ENCODE measurements around the gene PTCD3. TPM values are rescaled to one million over a fixed set of nuclear protein-coding genes. Genes with fewer than 3 reads are reported as not detected.

PTCD3 gene
- total and polyA plus RNA-seq, 2 donors (not counting 1 experiment from before 2014, with no cell fraction given) = 58.6 to 66.9 TPM

- Histone ChIP-seq H3K27ac (ENCODE audit: insufficient read depth, low read length) (no peak overlapping the region), H4K20me1 (ENCODE audit: control insufficient read depth, extremely low read depth, insufficient read depth, low read length) (no peaks in the 10 kb centered on the region), H3K79me2 (ENCODE audit: control insufficient read depth, insufficient read depth, low read length) (peaks cover 20% of the 10 kb centered on the region), H3K9ac (ENCODE audit: insufficient read depth, low read length) (no peak overlapping the region), H3K36me3 (ENCODE audit: control insufficient read depth, insufficient read depth, low read length) (peaks cover 11% of the 10 kb centered on the region), H3K4me1 (ENCODE audit: control insufficient read depth, extremely low read depth, insufficient read depth, low read length) (no peaks in the 10 kb centered on the region), H3K27me3 (ENCODE audit: control insufficient read depth, insufficient read depth, low read length) (no peaks in the 10 kb centered on the region), H3K4me3 (replicated peaks in 1 of 4; ENCODE audit: control extremely low read depth in 1 of 4, insufficient read depth in 1 of 4, low read depth in 3 of 4, low read length in 4 of 4) (no peak overlapping the region), H2AFZ (ENCODE audit: low read length) (no peak overlapping the region), H3K4me2 (ENCODE audit: extremely low read depth, insufficient read depth, low read length) (no peak overlapping the region), H3K9me3 (ENCODE audit: control insufficient read depth, insufficient read depth, low read depth, low read length) (no peaks in the 10 kb centered on the region)
- no peak for DNase-seq (ENCODE audit: low read depth in 2 of 2)
- TF ChIP-seq EZH2 (IDR thresholded peaks at IDR 0.05; ENCODE audit: low read length, missing control alignments) = no peak
- TF ChIP-seq, protein P1, sequence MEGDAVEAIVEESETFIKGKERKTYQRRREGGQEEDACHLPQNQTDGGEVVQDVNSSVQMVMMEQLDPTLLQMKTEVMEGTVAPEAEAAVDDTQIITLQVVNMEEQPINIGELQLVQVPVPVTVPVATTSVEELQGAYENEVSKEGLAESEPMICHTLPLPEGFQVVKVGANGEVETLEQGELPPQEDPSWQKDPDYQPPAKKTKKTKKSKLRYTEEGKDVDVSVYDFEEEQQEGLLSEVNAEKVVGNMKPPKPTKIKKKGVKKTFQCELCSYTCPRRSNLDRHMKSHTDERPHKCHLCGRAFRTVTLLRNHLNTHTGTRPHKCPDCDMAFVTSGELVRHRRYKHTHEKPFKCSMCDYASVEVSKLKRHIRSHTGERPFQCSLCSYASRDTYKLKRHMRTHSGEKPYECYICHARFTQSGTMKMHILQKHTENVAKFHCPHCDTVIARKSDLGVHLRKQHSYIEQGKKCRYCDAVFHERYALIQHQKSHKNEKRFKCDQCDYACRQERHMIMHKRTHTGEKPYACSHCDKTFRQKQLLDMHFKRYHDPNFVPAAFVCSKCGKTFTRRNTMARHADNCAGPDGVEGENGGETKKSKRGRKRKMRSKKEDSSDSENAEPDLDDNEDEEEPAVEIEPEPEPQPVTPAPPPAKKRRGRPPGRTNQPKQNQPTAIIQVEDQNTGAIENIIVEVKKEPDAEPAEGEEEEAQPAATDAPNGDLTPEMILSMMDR (conservative IDR thresholded peaks at IDR 0.05 in 1 of 2, IDR thresholded peaks at IDR 0.05 in 1 of 2; ENCODE audit: low read depth in 1 of 2, low read length in 2 of 2) = no peak
Observed at GRCh38 chr2:86097913-86098312, 8.1 kb upstream of the PTCD3 start.

DNA sequence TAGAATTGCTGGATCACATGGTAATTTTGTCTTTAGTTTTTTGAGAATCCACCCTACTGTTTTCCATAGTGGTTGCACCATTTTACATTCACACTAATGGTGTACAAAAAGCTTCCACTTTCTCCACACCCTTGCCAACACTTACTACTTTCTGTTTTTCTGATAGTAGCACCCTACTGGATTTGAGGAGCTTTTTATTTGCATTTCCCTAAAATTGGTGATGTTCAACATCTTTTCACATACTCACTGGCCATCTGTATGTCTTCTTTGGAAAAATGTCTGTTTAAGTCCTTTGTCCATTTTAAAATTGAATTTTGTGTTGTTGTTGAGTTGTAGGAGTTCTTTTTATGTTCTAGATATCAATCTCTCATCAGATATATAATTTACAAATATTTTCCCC is 3.9 kb upstream of the PTCD3 start:
- H3K9ac ChIP-seq (ENCODE audit: insufficient read depth, low read length) = no peak overlapping the region
- no peak overlapping the region for H3K27ac ChIP-seq (ENCODE audit: insufficient read depth, low read length)
- no peak for DNase-seq (ENCODE audit: low read depth in 2 of 2)
- no peak overlapping the region for H2AFZ ChIP-seq (ENCODE audit: low read length)
- TF ChIP-seq EZH2 (IDR thresholded peaks at IDR 0.05; ENCODE audit: low read length, missing control alignments) = no peak
- TF ChIP-seq, protein P1 (conservative IDR thresholded peaks at IDR 0.05 in 1 of 2, IDR thresholded peaks at IDR 0.05 in 1 of 2; ENCODE audit: low read depth in 1 of 2, low read length in 2 of 2) = no peak
- no peak overlapping the region for H3K4me3 ChIP-seq (replicated peaks in 1 of 4; ENCODE audit: control extremely low read depth in 1 of 4, insufficient read depth in 1 of 4, low read depth in 3 of 4, low read length in 4 of 4)
- peaks cover 48% of the 10 kb centered on the region for H3K79me2 ChIP-seq (ENCODE audit: control insufficient read depth, insufficient read depth, low read length)
- peaks cover 6% of the 10 kb centered on the region for H3K36me3 ChIP-seq (ENCODE audit: control insufficient read depth, insufficient read depth, low read length)
- H3K27me3 ChIP-seq (ENCODE audit: control insufficient read depth, insufficient read depth, low read length) = no peaks in the 10 kb centered on the region
- H3K4me2 ChIP-seq (ENCODE audit: extremely low read depth, insufficient read depth, low read length) = no peak overlapping the region
- no peaks in the 10 kb centered on the region for H3K9me3 ChIP-seq (ENCODE audit: control insufficient read depth, insufficient read depth, low read depth, low read length)
- H3K4me1 ChIP-seq (ENCODE audit: control insufficient read depth, extremely low read depth, insufficient read depth, low read length) = no peaks in the 10 kb centered on the region
- H4K20me1 ChIP-seq (ENCODE audit: control insufficient read depth, extremely low read depth, insufficient read depth, low read length) = no peaks in the 10 kb centered on the region

- H3K79me2 ChIP-seq (ENCODE audit: control insufficient read depth, insufficient read depth, low read length) = peaks cover 68% of the 10 kb centered on the region
- H3K9me3 ChIP-seq (ENCODE audit: control insufficient read depth, insufficient read depth, low read depth, low read length) = no peaks in the 10 kb centered on the region
- H3K27me3 ChIP-seq (ENCODE audit: control insufficient read depth, insufficient read depth, low read length) = no peaks in the 10 kb centered on the region
- H3K4me2 ChIP-seq (ENCODE audit: extremely low read depth, insufficient read depth, low read length) = peak within 1 kb of the TSS; percentile 95
- H3K4me3 ChIP-seq (replicated peaks in 1 of 4; ENCODE audit: control extremely low read depth in 1 of 4, insufficient read depth in 1 of 4, low read depth in 3 of 4, low read length in 4 of 4) = peak within 1 kb of the TSS; percentile 82 to 95 (median 92)
- peak within 1 kb of the TSS; percentile 96 for H3K27ac ChIP-seq (ENCODE audit: insufficient read depth, low read length)
- H4K20me1 ChIP-seq (ENCODE audit: control insufficient read depth, extremely low read depth, insufficient read depth, low read length) = no peaks in the 10 kb centered on the region
- H3K36me3 ChIP-seq (ENCODE audit: control insufficient read depth, insufficient read depth, low read length) = peaks cover 6% of the 10 kb centered on the region
- peak; percentile 94 to 95 for DNase-seq (ENCODE audit: low read depth in 2 of 2)
- H3K9ac ChIP-seq (ENCODE audit: insufficient read depth, low read length) = peak within 1 kb of the TSS; percentile 79
- TF ChIP-seq, protein P1 (conservative IDR thresholded peaks at IDR 0.05 in 1 of 2, IDR thresholded peaks at IDR 0.05 in 1 of 2; ENCODE audit: low read depth in 1 of 2, low read length in 2 of 2) = peak in 1 of 2 donors; percentile 8
- no peak for TF ChIP-seq EZH2 (IDR thresholded peaks at IDR 0.05; ENCODE audit: low read length, missing control alignments)
- H3K4me1 ChIP-seq (ENCODE audit: control insufficient read depth, extremely low read depth, insufficient read depth, low read length) = no peaks in the 10 kb centered on the region
- peak within 1 kb of the TSS; percentile 98 for H2AFZ ChIP-seq (ENCODE audit: low read length)
Observed at GRCh38 chr2:86105252-86105968, 625 bp upstream of the PTCD3 start, which contains the start of gene POLR1A. POLR1A (minus strand) TSS chr2:86105886; CDS start chr2:86105776, 110 bp downstream.
